Left renal cortex interstitium (tissue), 4 donors: ENCODE results near the gene UNC45B. TPM values are rescaled to one million over a fixed set of nuclear protein-coding genes. Genes with fewer than 3 reads are reported as not detected.
"Not testable (repeated sequence)": the region's sequence is repeated elsewhere in the genome, so short reads cannot be mapped to it uniquely, and the experiment has no call there.

Experiments
- DNase-seq, 4 donors: peaks; one replicate each; pipeline ENCODE4 v3.0.0-alpha.2; 2013; ENCODE audit warnings: low read depth in 4 of 4, low spot score in 2 of 4, missing footprints in 1 of 4
- polyA plus RNA-seq, 4 donors: library from polyadenylated mRNA; unstranded; fragments of 120-200 nt; gene quantifications; one replicate each; pipeline ENCODE4 v1.2.1, GENCODE V29; 2013; ENCODE audit not compliant: insufficient read length in 4 of 4

Gene UNC45B
- polyA plus RNA-seq, 4 donors, result 0.06 to 0.16 (median 0.15) TPM

DNA sequence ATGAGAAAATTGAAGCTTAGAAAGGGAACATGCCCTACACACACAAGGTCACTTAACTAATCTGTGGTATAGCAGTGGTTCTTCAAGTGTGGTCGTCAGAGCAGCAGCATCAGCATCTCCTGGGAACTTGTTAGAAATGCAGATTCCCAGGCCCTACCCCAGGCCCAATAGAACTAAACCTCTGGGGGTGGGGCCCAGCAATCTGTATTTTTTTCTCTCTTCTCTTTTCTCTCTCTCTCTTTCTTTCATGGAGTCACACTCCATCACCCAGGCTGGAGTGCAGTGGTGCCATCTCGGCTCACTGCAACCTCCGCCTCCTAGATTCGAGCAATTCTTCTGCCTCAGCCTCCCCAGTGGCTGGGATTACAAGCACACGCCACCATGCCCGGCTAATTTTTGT lies 9.4 kb upstream of the UNC45B start:
- no peak for DNase-seq

DNA sequence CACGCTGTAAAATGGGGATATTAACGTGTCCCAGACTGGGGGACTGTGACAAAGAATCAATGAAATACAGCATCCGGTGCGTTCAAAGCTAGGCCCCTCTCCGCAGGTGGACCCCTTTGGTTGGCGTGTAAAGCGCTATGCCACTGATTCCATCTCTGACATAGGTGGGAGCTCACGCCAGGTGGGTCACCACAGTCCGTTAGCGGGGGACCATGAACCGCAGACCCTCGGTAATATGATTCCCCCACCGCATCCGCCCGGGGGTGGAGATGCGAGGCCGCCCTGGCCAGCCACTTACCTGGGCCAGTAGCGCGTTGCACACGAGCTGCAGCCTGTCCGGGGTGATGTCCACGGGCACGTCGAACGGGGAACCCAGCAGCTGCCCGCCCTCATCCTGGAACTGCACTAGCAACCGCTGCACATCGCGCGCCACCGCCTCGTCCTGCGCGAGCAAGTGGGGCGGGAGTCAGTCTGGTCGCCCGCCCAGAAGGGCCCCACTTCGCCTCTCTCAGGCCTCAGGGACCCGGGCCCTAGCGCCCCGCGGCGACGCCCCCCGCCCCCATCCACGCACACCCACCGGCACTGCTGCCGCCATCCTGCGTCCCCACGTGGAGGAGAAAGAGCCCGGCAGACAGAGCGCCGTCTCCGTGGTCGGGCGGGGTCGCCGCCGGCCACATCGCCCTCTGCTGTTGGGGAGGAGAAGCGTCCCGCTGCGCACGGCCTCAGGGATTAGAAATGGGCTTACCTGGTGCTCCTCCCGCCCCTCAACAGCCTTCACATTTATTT lies 5.7 kb upstream of the UNC45B start, which contains the start of gene NLE1:
Gene NLE1 (minus strand): TSS at position 623 of the 786 bp plus-strand sequence. CDS start 28 bp downstream, at position 595.
- peak; percentile 17 to 60 (median 45) for DNase-seq

GRCh38 chr17:35142467-35142796 lies 5.2 kb upstream of the UNC45B start:
- DNase-seq, result no peak

DNA sequence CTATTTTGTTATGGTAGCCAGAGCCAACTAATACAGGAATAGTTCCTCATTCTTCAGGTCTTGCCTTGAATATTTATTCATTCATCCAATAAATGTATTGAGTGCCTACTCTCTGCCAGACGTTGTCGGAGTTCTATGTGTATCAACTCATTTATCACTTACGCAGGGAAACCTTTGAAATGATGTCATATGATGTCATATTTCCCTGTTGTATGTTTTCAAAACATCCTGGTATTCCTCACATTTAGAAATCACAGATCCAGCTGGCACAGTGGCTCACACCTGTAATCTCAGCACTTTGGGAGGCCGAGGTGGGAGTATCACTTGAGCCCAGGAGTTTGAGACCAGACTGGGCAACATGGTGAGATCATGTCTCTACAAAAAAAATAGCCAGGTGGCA lies 2.8 kb upstream of the UNC45B start:
- DNase-seq, result no peak

DNA sequence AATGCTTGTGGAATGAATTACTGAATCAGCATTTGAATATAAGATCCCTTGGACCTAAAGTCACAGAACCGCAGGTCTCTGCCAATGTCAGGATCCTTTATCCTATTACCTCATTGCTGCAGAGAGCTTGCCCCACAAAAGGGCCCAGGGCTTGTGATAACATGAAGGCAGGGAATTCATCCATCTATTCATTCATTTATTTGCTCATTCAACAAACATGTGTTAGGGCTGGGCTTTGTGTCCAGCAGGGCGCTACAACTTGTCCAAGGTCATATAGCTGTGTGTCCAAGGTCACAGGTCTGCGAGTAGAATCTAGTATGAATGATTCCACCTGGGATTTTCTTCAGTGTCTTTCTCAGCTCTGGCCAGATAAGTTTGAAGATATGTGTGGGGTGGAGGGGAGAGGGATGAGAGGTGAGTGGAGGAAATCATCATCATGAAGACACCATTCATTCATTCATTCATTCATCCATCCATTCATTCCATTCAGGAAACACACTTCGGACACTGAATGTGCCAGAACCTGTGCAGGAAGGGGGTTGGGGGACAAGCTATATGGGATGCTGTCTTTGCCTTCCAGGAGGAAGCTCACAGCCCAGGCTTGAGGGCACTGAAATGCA lies 1.3 kb upstream of the UNC45B start:
- DNase-seq, result no peak

GRCh38 chr17:35148144-35148543 lies 527 bp downstream of the UNC45B start:
- no peak for DNase-seq

GRCh38 chr17:35149941-35150340 lies 2.3 kb downstream of the UNC45B start:
- DNase-seq, result no peak

- not testable (repeated sequence) for DNase-seq
These were observed 3.5 kb downstream of the UNC45B start for GRCh38 chr17:35151080-35151479.

- DNase-seq, result no peak
These were observed 5.0 kb downstream of the UNC45B start for GRCh38 chr17:35152421-35153140.

DNA sequence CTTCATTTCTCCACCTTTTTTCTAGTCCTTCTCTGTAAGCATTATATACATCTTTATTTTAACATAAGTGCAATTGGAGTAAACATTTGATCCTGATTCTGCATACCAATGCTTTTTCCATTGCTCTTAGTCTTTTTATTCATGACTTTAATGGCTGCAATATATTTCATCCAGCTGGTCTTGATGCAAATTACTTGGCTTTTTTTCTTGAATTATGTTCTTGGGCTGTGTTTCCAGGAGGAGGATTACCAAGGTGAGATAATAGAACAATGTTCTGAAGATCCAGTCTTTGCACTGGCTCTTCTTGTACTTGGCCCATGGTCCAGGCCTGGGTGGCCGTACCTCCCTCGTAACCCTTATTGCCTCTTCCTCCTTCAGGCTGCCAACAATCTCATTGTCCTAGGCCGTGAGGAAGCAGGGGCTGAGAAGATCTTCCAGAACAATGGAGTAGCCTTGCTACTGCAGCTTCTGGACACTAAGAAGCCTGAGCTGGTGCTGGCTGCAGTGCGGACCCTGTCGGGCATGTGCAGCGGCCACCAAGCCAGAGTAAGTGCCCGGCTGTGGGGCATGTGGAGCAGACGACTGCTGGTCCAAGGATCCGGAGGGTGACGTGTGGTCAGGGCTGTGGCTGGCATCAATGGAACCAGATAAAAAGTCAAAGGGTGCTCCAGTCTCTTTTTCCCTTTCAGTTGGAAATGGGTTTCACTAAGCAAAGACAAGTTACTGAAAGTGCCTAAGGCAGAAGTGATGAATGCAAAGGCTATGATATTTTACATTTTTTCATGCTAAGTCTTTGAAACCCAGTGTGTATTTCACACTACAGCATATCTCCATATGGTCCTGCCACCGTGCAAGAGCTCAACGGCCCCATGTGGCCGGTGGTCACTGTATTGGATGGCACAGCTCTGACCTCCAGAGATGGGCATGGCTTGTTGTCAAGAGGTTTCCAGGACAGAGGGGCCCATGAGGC lies 6.9 kb downstream of the UNC45B start:
- no peak for DNase-seq

- no peak for DNase-seq
These were observed 7.6 kb downstream of the UNC45B start for GRCh38 chr17:35155246-35155645.

- no peak for DNase-seq
These were observed 12.3 kb downstream of the UNC45B start for GRCh38 chr17:35159940-35160339.

GRCh38 chr17:35160354-35161201 lies 13.0 kb downstream of the UNC45B start:
- no peak for DNase-seq

DNA sequence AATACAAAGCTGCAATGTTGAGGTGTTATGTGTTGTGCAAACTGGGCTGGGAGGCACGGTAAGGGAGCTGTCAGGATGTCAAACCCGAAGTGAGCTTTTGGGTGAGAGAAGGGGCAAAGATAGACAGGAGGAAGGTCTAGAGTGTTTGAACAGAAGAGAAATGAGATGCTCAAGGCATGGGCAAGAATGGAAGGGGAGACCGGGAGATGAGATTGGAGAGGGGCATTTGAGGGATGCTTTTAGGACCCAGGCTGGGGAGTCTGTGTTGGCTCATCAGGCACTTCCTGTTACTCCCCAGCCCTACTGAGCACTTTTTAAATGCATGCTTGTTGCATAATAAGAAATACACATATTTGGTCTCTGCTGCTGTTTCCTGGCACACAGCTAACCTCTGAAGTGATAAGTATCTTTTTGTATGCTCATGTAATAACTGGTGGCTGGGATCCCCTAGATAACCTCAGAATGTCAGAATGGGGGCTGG lies 13.7 kb downstream of the UNC45B start:
- DNase-seq, result no peak

DNA sequence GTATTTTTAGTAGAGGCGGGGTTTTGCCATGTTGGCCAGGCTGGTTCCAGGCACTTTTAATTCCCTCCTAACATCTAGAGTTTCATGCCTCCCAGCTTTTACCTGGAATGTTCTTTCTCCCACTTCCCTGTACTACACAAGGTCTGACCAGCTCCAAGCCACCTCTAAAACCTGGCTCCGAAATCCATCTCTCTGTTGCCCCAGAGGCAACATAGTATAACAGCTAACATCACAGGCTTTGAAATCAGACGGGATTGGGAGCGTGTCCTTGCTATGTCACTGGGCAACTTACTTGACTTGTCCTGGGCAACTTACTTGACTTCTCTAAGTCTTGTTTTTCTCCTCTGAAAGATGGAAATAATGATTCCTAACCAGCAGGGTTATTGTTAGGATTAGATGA lies 15.1 kb downstream of the UNC45B start:
- no peak for DNase-seq

DNA sequence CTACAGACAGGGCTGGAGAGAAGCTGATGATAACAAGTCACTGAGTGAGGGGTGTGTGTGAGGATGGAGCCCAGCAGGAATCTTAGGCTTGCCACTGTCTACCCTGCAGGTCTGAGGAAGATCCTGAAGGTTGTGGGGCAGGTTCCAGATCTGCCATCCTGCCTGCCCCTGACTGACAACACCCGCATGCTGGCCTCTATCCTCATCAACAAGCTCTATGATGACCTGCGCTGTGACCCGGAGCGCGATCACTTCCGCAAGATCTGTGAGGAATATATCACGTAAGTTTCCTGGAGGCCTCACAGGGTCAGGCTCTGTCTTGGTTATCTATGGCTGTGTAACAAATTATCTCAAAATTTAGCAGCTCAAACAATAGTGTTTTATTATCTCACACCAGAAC lies 16.3 kb downstream of the UNC45B start:
- DNase-seq, result no peak

DNA sequence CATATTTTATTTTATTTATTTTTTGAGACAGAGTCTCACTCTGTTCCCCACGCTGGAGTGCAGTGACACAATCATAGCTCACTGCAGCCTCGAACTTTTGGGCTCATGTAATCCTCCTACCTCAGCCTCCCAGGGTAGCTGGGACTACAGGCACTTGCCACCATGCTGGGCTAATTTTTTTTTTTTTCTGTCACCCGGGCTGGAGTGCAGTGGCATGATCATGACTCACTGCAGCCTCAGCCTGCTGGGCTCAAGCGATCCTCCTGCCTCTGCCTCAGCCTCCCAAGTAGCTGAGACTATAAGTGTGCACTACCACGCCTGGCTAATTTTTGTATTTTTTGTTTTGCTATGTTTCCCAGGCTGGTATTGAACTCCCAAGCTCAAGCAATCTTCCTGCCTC lies 17.1 kb downstream of the UNC45B start:
- DNase-seq, result no peak

DNA sequence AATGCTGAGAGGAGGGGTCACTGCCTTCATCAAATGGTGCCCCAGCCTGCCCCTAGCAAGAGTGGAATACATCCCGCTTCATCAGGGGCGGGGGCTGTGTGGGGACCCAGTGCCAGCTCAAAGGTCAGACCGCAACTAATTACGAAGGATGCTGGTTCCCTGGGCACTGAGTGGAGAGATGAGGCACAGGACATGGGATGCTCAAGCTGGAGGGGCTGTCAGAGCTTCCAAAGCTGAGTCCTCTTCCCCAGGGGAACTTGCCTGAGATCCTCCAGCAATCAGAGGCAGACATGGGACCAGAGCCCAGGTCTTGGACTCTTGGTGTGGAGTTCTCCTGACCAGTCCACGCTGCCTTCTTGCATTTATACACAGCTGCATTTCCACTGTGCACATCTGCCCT lies 18.9 kb downstream of the UNC45B start:
- no peak for DNase-seq

DNA sequence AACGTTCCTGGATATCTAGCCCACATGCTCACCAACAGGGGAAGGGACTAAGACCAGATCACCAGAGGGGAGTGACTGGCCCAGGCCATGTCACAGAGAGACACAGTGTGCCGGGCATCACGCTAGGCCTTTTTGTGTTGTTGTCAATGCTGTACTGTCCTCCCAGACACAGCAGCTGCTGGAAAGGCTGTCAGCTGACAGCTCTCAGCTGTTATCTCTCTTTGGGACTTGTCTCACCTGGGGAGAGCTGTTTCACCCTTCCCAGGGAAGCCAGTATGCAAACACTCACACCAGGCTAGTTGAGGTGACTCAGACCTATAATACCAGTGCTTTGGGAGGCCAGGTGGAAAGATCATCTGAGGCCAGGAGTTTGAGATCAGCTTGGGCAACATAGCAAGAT lies 19.4 kb downstream of the UNC45B start:
- no peak for DNase-seq
